IMR-90 (cell line): ENCODE results near the gene MED19. TPM values are rescaled to one million over a fixed set of nuclear protein-coding genes. Genes with fewer than 3 reads are reported as not detected.

ENCODE experiments used
- ATAC-seq: fragments of 200-7000 bp; cut with Tn5 transposase; 2 replicates; pipeline ENCODE4 v1.9.1; 2020; ENCODE audit warnings: low read depth, mild to moderate bottlenecking, moderate library complexity
- BruUV-seq: library from RNA; stranded (reverse); fragments of 400-500 nt; replicated peaks from 2 replicates; lab custom pipeline; 2021; lab: Mats Ljungman, UMichigan
- CTCF ChIA-PET: fragments of 300-600 bp; formaldehyde crosslinking; extraction: SDS; loops from one replicate; lab custom pipeline; 2021; ENCODE audit warnings: antibody characterized with exemption; lab: Yijun Ruan, JAX
- POLR2A ChIA-PET: fragments of 300-600 bp; sonication (Branson Sonifier 250); formaldehyde crosslinking; loops from one replicate; lab custom pipeline; 2022; ENCODE audit warnings: antibody characterized with exemption; ENCODE audit not compliant: unreplicated experiment; lab: Charles Lee
- DNase-seq: peaks from one replicate; pipeline ENCODE4 v3.0.0; 2013
- H2AFZ ChIP-seq: replicated peaks from 2 replicates; pipeline ENCODE3; 2013; ENCODE audit warnings: low read length, mild to moderate bottlenecking; ENCODE audit not compliant: poor library complexity
- H2AK5ac ChIP-seq: 2 replicates; pipeline ENCODE4 v1.6.1; 2013; ENCODE audit warnings: low read depth, low read length, inconsistent platforms
- H2AK9ac ChIP-seq: replicated peaks from 2 replicates; pipeline ENCODE3; 2013; ENCODE audit warnings: mild to moderate bottlenecking, low read depth, low read length, moderate library complexity; ENCODE audit not compliant: poor library complexity
- H2BK120ac ChIP-seq: 2 replicates; pipeline ENCODE4 v1.6.1; 2013; ENCODE audit warnings: low read depth, low read length, inconsistent platforms
- H2BK15ac ChIP-seq: 3 replicates; pipeline ENCODE4 v1.6.1; 2013; ENCODE audit warnings: low read depth, low read length, inconsistent platforms
- H2BK20ac ChIP-seq: 2 replicates; pipeline ENCODE4 v1.6.1; 2013; ENCODE audit warnings: low read depth, mild to moderate bottlenecking, inconsistent platforms, low read length, moderate library complexity
- H2BK5ac ChIP-seq: 2 replicates; pipeline ENCODE4 v1.6.1; 2013; ENCODE audit warnings: mild to moderate bottlenecking, low read depth, low read length, inconsistent platforms; ENCODE audit not compliant: poor library complexity, severe bottlenecking
- H3K14ac ChIP-seq: replicated peaks from 2 replicates; pipeline ENCODE4 v1.6.1; 2013; ENCODE audit warnings: low read depth, low read length, inconsistent platforms
- H3K18ac ChIP-seq: 2 replicates; pipeline ENCODE4 v1.6.1; 2013; ENCODE audit warnings: low read depth, low read length, control low read depth
- H3K23ac ChIP-seq: 2 replicates; pipeline ENCODE4 v1.6.1; 2013; ENCODE audit warnings: low read depth, low read length, inconsistent platforms
- H3K27ac ChIP-seq: 2 replicates; pipeline ENCODE4 v1.5.1; 2013; ENCODE audit warnings: mild to moderate bottlenecking, control low read depth, low read length; ENCODE audit not compliant: insufficient read depth
- H3K27me3 ChIP-seq: 2 replicates; pipeline ENCODE4 v1.6.1; 2013; ENCODE audit warnings: low read length; ENCODE audit not compliant: control insufficient read depth, insufficient read depth
- H3K36me3 ChIP-seq: 2 replicates; pipeline ENCODE4 v1.6.1; 2013; ENCODE audit warnings: low read length, mixed read lengths; ENCODE audit not compliant: control insufficient read depth, insufficient read depth
- H3K4ac ChIP-seq: 2 replicates; pipeline ENCODE4 v1.6.1; 2013; ENCODE audit warnings: low read depth, low read length, inconsistent platforms
- H3K4me1 ChIP-seq: 2 replicates; pipeline ENCODE4 v1.6.1; 2013; ENCODE audit warnings: low read length, mixed read lengths; ENCODE audit not compliant: control insufficient read depth, insufficient read depth
- H3K4me2 ChIP-seq: 2 replicates; pipeline ENCODE4 v1.6.1; 2013; ENCODE audit warnings: low read depth, mild to moderate bottlenecking, control low read depth, low read length, moderate library complexity
- H3K4me3 ChIP-seq: 2 replicates; pipeline ENCODE4 v1.5.1; 2013; ENCODE audit warnings: low read depth, mild to moderate bottlenecking, control low read depth, low read length, moderate library complexity; ENCODE audit not compliant: insufficient read depth
- H3K56ac ChIP-seq: 2 replicates; pipeline ENCODE4 v1.6.1; 2013; ENCODE audit warnings: low read length, inconsistent platforms; ENCODE audit not compliant: insufficient read depth; ENCODE audit errors: extremely low read depth
- H3K79me1 ChIP-seq, 2 experiments: 2 replicates each; pipeline ENCODE4 v1.6.1; 2013; ENCODE audit warnings: low read length in 2 of 2, inconsistent platforms in 1 of 2, low read depth in 1 of 2
- H3K9ac ChIP-seq: 2 replicates; pipeline ENCODE4 v1.6.1; 2013; ENCODE audit warnings: low read depth, low read length, control low read depth
- H3K9me1 ChIP-seq: 2 replicates; pipeline ENCODE4 v1.6.1; 2013; ENCODE audit warnings: low read length, inconsistent platforms; ENCODE audit not compliant: insufficient read depth
- H3K9me3 ChIP-seq: 2 replicates; pipeline ENCODE4 v1.6.1; 2013; ENCODE audit warnings: low read length; ENCODE audit not compliant: control insufficient read depth, insufficient read depth
- H4K20me1 ChIP-seq: 2 replicates; pipeline ENCODE4 v1.6.1; 2013; ENCODE audit warnings: low read length, inconsistent platforms; ENCODE audit not compliant: insufficient read depth
- H4K5ac ChIP-seq: 2 replicates; pipeline ENCODE4 v1.6.1; 2013; ENCODE audit warnings: mild to moderate bottlenecking, low read depth, low read length, control low read depth
- H4K8ac ChIP-seq, 2 experiments: 2 replicates each; pipeline ENCODE4 v1.6.1; 2013; ENCODE audit warnings: low read depth in 2 of 2, low read length in 2 of 2, control low read depth in 1 of 2, inconsistent platforms in 1 of 2
- H4K91ac ChIP-seq: 2 replicates; pipeline ENCODE4 v1.6.1; 2013; ENCODE audit warnings: low read depth, low read length, inconsistent platforms; ENCODE audit not compliant: insufficient read depth
- BHLHE40 ChIP-seq: fragments of 150-350 bp; IDR thresholded peaks from 2 replicates; pipeline ENCODE4 v1.6.1; 2016; ENCODE audit warnings: mild to moderate bottlenecking, low read depth, low read length
- CTCF ChIP-seq: conservative IDR thresholded peaks from 2 replicates; pipeline ENCODE4 v1.5.1; 2012; ENCODE audit warnings: mild to moderate bottlenecking, low read depth, low read length, improper control_type of control experiment
- MAZ ChIP-seq: IDR thresholded peaks from 2 replicates; pipeline ENCODE4 v1.6.1; 2012; ENCODE audit warnings: low read depth, mild to moderate bottlenecking, low read length, improper control_type of control experiment, moderate library complexity, borderline replicate concordance
- MXI1 ChIP-seq: IDR thresholded peaks from 2 replicates; pipeline ENCODE4 v1.6.1; 2012; ENCODE audit warnings: low read depth, mild to moderate bottlenecking, low read length, moderate library complexity, borderline replicate concordance
- NFE2L2 ChIP-seq: fragments of 150-350 bp; IDR thresholded peaks from 2 replicates; pipeline ENCODE4 v1.6.1; 2016; ENCODE audit warnings: low read depth, mild to moderate bottlenecking, low read length
- RCOR1 ChIP-seq: IDR thresholded peaks from 2 replicates; pipeline ENCODE4 v1.6.1; 2012; ENCODE audit warnings: mild to moderate bottlenecking, low read length, improper control_type of control experiment; ENCODE audit not compliant: insufficient replicate concordance
- RFX5 ChIP-seq: IDR thresholded peaks from 2 replicates; pipeline ENCODE4 v1.8.0; 2012; ENCODE audit warnings: low read depth, mild to moderate bottlenecking, low read length, moderate library complexity
- SMC3 ChIP-seq: fragments of 150-350 bp; IDR thresholded peaks from 2 replicates; pipeline ENCODE4 v1.6.1; 2016; ENCODE audit warnings: low read depth, mild to moderate bottlenecking, antibody characterized with exemption, low read length, moderate library complexity
- dilution Hi-C: fragments of 300-500 bp; cut with HindIII; formaldehyde crosslinking; loops from one replicate; pipeline ENCODE4 v1.14.3; 2018; ENCODE audit warnings: low sequenced_read_pairs; ENCODE audit not compliant: unreplicated experiment
- in situ Hi-C: fragments of 300-500 bp; cut with MboI; formaldehyde crosslinking; loops from 3 replicates; pipeline ENCODE4 v1.14.3; 2019; ENCODE audit warnings: low sequenced_read_pairs, inconsistent platforms, mixed read lengths
- intact Hi-C: fragments of 100-400 bp; cut with micrococcal nuclease; formaldehyde crosslinking; loops from 2 replicates; pipeline ENCODE4 v1.10.0; 2022
- polyA plus RNA-seq, 3 experiments: library from polyadenylated mRNA; depleted of rRNA; stranded (reverse); fragments of >200 nt; gene quantifications; 2 replicates each; pipeline ENCODE4 v1.2.3, GENCODE V29; 2012; ENCODE audit warnings: low replicate concordance in 1 of 3
- total RNA-seq: library from RNA; depleted of rRNA; stranded (reverse); fragments of >200 nt; gene quantifications from 2 replicates; pipeline ENCODE4 v1.2.3, GENCODE V29; 2012
- TF ChIP-seq, protein P1 (sequence below): fragments of 150-350 bp; IDR thresholded peaks from 2 replicates; pipeline ENCODE4 v1.6.1; 2016; ENCODE audit warnings: low read depth, mild to moderate bottlenecking, low read length, moderate library complexity, borderline replicate concordance

Gene MED19
- total and polyA plus RNA-seq, 2 of the 4 experiments (the other 2 are of a cell fraction) = 14.0 to 35.0 TPM

GRCh38 chr11:57751176-57751575 lies 39.2 kb upstream of the MED19 start:
- BruUV-seq = no TSS peak
- no peak overlapping the region for H3K27ac ChIP-seq
- H3K79me1 ChIP-seq = no peaks in the 10 kb centered on the region; a peak in 1 of 4 replicates
- dilution Hi-C loops (no loop called here), in situ Hi-C loops (no loop called here), intact Hi-C loops (no loop called here)
- H3K4me3 ChIP-seq = no peak overlapping the region
- H3K4me2 ChIP-seq = no peak overlapping the region
- no peak overlapping the region for H3K23ac ChIP-seq
- H3K9me1 ChIP-seq = no peaks in the 10 kb centered on the region
- POLR2A ChIA-PET = interaction anchor here (1.0 kb wide), 1 partner anchor 10 kb away, joined by 3 read pairs; the partner anchor contains the start of gene CTNND1
- TF ChIP-seq, protein P1, sequence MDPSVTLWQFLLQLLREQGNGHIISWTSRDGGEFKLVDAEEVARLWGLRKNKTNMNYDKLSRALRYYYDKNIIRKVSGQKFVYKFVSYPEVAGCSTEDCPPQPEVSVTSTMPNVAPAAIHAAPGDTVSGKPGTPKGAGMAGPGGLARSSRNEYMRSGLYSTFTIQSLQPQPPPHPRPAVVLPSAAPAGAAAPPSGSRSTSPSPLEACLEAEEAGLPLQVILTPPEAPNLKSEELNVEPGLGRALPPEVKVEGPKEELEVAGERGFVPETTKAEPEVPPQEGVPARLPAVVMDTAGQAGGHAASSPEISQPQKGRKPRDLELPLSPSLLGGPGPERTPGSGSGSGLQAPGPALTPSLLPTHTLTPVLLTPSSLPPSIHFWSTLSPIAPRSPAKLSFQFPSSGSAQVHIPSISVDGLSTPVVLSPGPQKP = no peak
- TF ChIP-seq BHLHE40 (no peak), SMC3 (no peak), MAZ (no peak), MXI1 (no peak), RFX5 (no peak), CTCF (no peak), RCOR1 (no peak), NFE2L2 (no peak)
- no peaks in the 10 kb centered on the region for H3K27me3 ChIP-seq
- no peaks in the 10 kb centered on the region for H3K4me1 ChIP-seq
- no peaks in the 10 kb centered on the region for H3K9me3 ChIP-seq
- H4K91ac ChIP-seq = no peak overlapping the region
- H3K36me3 ChIP-seq = peaks cover 2% of the 10 kb centered on the region
- H2AFZ ChIP-seq = no peak overlapping the region
- no peak overlapping the region for H4K5ac ChIP-seq
- no peak overlapping the region for H3K14ac ChIP-seq
- no peak overlapping the region for H4K8ac ChIP-seq
- no peaks in the 10 kb centered on the region for H4K20me1 ChIP-seq
- H3K9ac ChIP-seq = no peak overlapping the region
- H2BK5ac ChIP-seq = no peak overlapping the region
- no peak overlapping the region for H2BK120ac ChIP-seq
- H3K4ac ChIP-seq = no peak overlapping the region
- DNase-seq (no peak), ATAC-seq (no peak)
- no peak overlapping the region for H3K18ac ChIP-seq
- no peak overlapping the region for H2AK5ac ChIP-seq
- no peak overlapping the region for H2BK20ac ChIP-seq
- CTCF ChIA-PET = interaction anchor here (0.6 to 1.0 kb wide), 3 partner anchors 11 to 763 kb away, joined by 3 to 4 read pairs (median 4); partner anchors contain the start of gene CTNND1
- H2AK9ac ChIP-seq = no peak overlapping the region
- no peak overlapping the region for H3K56ac ChIP-seq
- H2BK15ac ChIP-seq = no peak overlapping the region
